Suprapubic skin (tissue), 3 donors: ENCODE measurements around the gene CROCC2.

Experiments used
- CTCF ChIP-seq, 2 donors: fragments of 200-600 bp in 1 of 2; fragments of 450-650 bp in 1 of 2; sonication (generic) in 1 of 2; IDR thresholded peaks; one replicate each; pipeline ENCODE4 v1.5.1; 2016 to 2019; ENCODE audit warnings: antibody characterized with exemption in 2 of 2, mild to moderate bottlenecking in 1 of 2, moderate library complexity in 1 of 2
- EP300 ChIP-seq: sonication (generic); formaldehyde crosslinking; IDR thresholded peaks from one replicate; pipeline ENCODE4 v1.6.1; 2017; ENCODE audit warnings: antibody characterized with exemption
- POLR2A ChIP-seq, 2 donors: fragments of 450-650 bp; IDR thresholded peaks; one replicate each; pipeline ENCODE4 v1.6.1; 2017; ENCODE audit warnings: antibody characterized with exemption in 2 of 2, mild to moderate bottlenecking in 2 of 2, moderate library complexity in 2 of 2

DNA sequence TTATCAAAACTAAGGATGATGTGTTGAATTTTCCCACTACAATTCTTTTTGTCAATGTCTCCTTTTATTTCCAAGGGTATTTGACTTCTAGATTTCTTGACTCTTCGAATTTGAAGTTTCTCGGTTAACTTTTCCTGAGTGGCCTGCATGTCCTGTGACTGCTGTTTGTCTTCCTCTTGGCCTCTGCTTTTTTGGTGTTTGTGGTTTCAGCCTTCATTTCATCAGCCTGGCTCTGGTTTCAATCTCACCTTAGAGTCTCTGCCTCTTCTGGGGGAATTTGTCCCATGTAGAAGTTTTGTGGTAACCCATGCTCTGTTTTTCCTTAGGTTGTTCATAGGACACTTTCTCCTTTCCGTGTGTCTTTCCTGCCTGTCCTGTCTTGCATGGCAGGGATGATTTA, 64.0 kb downstream of the CROCC2 start:
- TF ChIP-seq CTCF (IDR thresholded peaks at IDR 0.05): no peak
- no peak for TF ChIP-seq EP300
- no peak for TF ChIP-seq POLR2A (IDR thresholded peaks at IDR 0.05)
